ENCODE data around the gene PSENEN. TPM values are rescaled to one million over a fixed set of nuclear protein-coding genes. Genes with fewer than 3 reads are reported as not detected.
"Not testable (repeated sequence)": the region's sequence is repeated elsewhere in the genome, so short reads cannot be mapped to it uniquely, and the experiment has no call there.

The PSENEN gene
- total RNA-seq, 2 donors from 2014 or later: 21.2 to 24.9 TPM

GRCh38 chr19:35767288-35768081 lies 22.0 kb downstream of the PSENEN start:
- Mint-ChIP-seq H3K27me3 (no peaks in the 10 kb centered on the region), H3K36me3 (ENCODE audit: low read depth) (peaks cover 2% of the 10 kb centered on the region), H3K4me1 (peaks cover 5% of the 10 kb centered on the region), H3K27ac (no peak overlapping the region), H3K4me3 (no peak overlapping the region)
- ATAC-seq (no peak), DNase-seq (no peak)
- no peaks in the 10 kb centered on the region for H3K9me3 ChIP-seq (ENCODE audit: control insufficient read depth, low read length, poor library complexity, severe bottlenecking)

DNA sequence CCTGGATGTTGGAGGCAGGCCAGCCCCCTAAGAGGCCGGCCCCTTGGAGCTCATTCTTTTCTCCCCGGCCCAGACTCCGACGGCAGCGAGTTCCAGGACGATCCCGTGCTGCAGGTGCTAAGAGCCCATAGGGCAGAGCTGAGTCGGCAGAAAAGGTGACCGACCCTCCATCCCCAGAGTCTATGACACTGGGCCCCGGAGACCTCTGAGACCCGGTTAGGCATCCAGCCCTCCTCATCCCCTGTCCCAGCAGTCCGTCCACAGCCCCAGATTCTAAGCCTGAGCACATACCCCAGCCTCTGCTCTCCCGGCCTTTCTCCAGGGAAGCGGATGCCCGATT lies 22.6 kb downstream of the PSENEN start:
- Mint-ChIP-seq H3K4me3 (no peak overlapping the region), H3K4me1 (peaks cover 5% of the 10 kb centered on the region), H3K36me3 (ENCODE audit: low read depth) (peaks cover 2% of the 10 kb centered on the region), H3K27me3 (no peaks in the 10 kb centered on the region), H3K27ac (no peak overlapping the region)
- ATAC-seq: no peak
- DNase-seq: no peak
- H3K9me3 ChIP-seq (ENCODE audit: control insufficient read depth, low read length, poor library complexity, severe bottlenecking): no peaks in the 10 kb centered on the region

DNA sequence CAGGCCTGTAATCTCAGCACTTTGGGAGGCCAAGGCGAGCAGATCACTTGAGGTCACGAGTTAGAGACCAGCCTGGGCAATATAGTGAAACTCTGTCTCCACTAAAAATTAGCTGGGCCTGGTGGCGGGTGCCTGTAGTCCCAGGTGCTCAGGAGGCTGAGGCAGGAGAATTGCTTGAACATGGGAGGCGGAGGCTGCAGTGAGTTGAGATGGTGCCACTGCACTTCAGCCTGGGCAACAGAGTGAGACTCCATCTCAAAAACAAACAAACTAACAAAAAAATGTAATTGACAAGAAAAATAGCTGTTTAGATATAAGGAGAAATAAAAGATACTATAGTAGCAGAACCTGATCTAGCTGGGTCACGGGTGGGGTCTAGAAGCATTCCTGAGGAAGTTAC lies 26.9 kb downstream of the PSENEN start:
- H3K36me3 Mint-ChIP-seq (ENCODE audit: low read depth); H3K9me3 ChIP-seq (ENCODE audit: control insufficient read depth, low read length, poor library complexity, severe bottlenecking); H3K4me3 Mint-ChIP-seq; H3K27me3 Mint-ChIP-seq; DNase-seq; ATAC-seq; H3K27ac Mint-ChIP-seq: not testable (repeated sequence)
- H3K4me1 Mint-ChIP-seq: peaks cover 21% of the 10 kb centered on the region

DNA sequence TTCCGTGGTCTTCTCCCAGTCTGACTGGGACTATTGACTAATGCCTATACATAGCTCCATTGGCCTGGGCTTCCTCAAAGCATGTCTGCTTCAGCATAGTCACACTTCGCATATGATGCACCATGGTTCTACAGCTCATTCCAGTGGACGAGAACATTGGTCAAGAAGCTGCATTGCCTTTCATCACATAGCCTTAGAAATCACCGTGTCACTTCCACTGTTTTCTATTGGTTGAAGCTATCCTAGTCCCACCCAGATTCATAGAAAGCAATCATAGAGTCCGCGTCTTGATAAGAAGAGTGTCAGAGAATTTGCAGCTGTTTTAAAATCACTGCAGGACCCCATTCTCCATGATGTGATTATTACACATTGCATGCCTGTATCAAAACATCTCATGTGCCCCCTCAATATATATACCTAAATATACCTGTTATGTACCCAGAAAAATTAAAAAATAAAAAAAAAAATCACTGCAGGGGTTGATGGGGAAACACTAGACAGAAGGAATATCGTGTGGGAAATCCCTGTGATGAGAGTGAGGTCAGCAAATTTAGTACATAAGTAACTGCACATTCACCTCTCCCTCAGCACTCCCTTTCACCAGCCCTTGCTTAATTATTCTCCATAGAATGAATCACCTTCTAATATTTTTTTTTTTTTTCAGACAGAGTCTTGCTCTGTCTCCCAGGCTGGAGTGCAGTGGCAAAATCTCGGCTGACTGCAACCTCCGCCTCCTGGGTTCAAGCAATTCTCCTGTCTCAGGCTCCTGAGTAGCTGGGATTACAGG lies 27.8 kb downstream of the PSENEN start:
- ATAC-seq: no peak
- no peaks in the 10 kb centered on the region for H3K9me3 ChIP-seq (ENCODE audit: control insufficient read depth, low read length, poor library complexity, severe bottlenecking)
- no peaks in the 10 kb centered on the region for H3K27me3 Mint-ChIP-seq
- H3K36me3 Mint-ChIP-seq (ENCODE audit: low read depth): no peaks in the 10 kb centered on the region
- no peak overlapping the region for H3K27ac Mint-ChIP-seq
- no peak overlapping the region for H3K4me3 Mint-ChIP-seq
- no peak for DNase-seq
- peaks cover 21% of the 10 kb centered on the region for H3K4me1 Mint-ChIP-seq

- DNase-seq (no peak), ATAC-seq (no peak)
- no peaks in the 10 kb centered on the region for H3K9me3 ChIP-seq (ENCODE audit: control insufficient read depth, low read length, poor library complexity, severe bottlenecking)
- Mint-ChIP-seq H3K36me3 (ENCODE audit: low read depth) (no peaks in the 10 kb centered on the region), H3K4me3 (peak overlapping the region; percentile 89), H3K27me3 (no peaks in the 10 kb centered on the region), H3K4me1 (peaks cover 23% of the 10 kb centered on the region), H3K27ac (no peak overlapping the region)
Measured at GRCh38 chr19:35774274-35775045, 29.0 kb downstream of the PSENEN start.

GRCh38 chr19:35775046-35775297 lies 29.5 kb downstream of the PSENEN start:
- H3K9me3 ChIP-seq (ENCODE audit: control insufficient read depth, low read length, poor library complexity, severe bottlenecking): no peaks in the 10 kb centered on the region
- Mint-ChIP-seq H3K27ac (no peak overlapping the region), H3K27me3 (no peaks in the 10 kb centered on the region), H3K36me3 (ENCODE audit: low read depth) (no peaks in the 10 kb centered on the region), H3K4me3 (peak overlapping the region; percentile 89), H3K4me1 (peaks cover 23% of the 10 kb centered on the region)
- ATAC-seq (no peak), DNase-seq (no peak)

DNA sequence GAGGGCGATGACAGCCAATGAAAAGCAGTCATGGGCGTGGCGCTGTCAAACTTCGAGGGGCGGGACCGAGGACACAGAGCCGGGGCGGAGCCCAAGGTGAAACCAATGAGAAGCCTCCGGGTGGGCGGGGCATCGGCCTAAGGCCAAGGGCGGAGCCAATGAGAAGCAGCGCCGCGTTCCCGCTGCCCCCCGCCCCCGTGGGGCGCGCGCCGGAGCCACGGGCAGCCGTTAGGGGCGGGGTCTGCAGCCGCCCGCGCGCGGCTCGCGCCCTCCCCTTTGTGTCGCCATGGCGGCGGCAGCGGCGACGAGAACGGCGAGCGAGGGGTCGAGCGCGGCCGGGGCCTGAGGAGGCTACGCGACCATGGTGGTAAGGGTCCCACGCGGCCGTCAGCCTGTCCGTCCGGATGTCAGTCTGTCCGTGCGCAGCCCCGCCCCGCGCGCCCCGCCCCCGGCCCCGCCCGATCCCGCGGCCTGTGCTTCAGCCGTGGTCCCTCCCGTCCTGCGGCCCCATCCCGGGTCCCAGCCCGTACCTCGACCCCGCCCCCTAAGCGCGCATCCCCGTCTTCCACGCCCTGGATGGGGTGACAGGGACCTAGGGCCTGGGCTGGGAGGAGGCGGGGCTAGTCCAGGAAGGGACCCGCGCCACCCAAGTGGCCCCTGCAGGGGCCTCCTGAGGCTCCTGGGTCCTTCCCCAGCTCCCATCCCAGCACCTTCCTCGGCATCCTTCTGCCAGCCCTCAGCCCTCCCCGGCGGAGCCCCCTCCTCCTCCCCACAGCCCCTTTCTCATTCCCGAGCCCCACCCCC lies 30.0 kb downstream of the PSENEN start, which contains the start of gene ARHGAP33:
TSS of gene ARHGAP33 (plus strand) at position 267 of the 804 bp plus-strand sequence. CDS start at position 362, 95 bp downstream.
- no peaks in the 10 kb centered on the region for H3K9me3 ChIP-seq (ENCODE audit: control insufficient read depth, low read length, poor library complexity, severe bottlenecking)
- no peak within 1 kb of the TSS for H3K27ac Mint-ChIP-seq
- ATAC-seq (peak; percentile 99), DNase-seq (peak; percentile 98 to 99 (median 99))
- peaks cover 21% of the 10 kb centered on the region for H3K4me1 Mint-ChIP-seq
- H3K4me3 Mint-ChIP-seq: peak within 1 kb of the TSS; percentile 89
- H3K27me3 Mint-ChIP-seq: no peaks in the 10 kb centered on the region
- no peaks in the 10 kb centered on the region for H3K36me3 Mint-ChIP-seq (ENCODE audit: low read depth)

GRCh38 chr19:35776102-35776788 lies 30.8 kb downstream of the PSENEN start:
- Mint-ChIP-seq H3K36me3 (ENCODE audit: low read depth) (no peaks in the 10 kb centered on the region), H3K27ac (no peak overlapping the region), H3K4me3 (peak overlapping the region; percentile 89), H3K4me1 (peaks cover 22% of the 10 kb centered on the region), H3K27me3 (no peaks in the 10 kb centered on the region)
- H3K9me3 ChIP-seq (ENCODE audit: control insufficient read depth, low read length, poor library complexity, severe bottlenecking): no peaks in the 10 kb centered on the region
- DNase-seq (no peak), ATAC-seq (no peak)

GRCh38 chr19:35777086-35777841 lies 31.8 kb downstream of the PSENEN start:
- H3K4me3 Mint-ChIP-seq: peak overlapping the region; percentile 63
- H3K4me1 Mint-ChIP-seq: peaks cover 23% of the 10 kb centered on the region
- H3K9me3 ChIP-seq (ENCODE audit: control insufficient read depth, low read length, poor library complexity, severe bottlenecking): no peaks in the 10 kb centered on the region
- peak overlapping the region; percentile 16 for H3K27ac Mint-ChIP-seq
- H3K27me3 Mint-ChIP-seq: no peaks in the 10 kb centered on the region
- ATAC-seq: no peak
- DNase-seq: no peak
- H3K36me3 Mint-ChIP-seq (ENCODE audit: low read depth): peaks cover 3% of the 10 kb centered on the region

DNA sequence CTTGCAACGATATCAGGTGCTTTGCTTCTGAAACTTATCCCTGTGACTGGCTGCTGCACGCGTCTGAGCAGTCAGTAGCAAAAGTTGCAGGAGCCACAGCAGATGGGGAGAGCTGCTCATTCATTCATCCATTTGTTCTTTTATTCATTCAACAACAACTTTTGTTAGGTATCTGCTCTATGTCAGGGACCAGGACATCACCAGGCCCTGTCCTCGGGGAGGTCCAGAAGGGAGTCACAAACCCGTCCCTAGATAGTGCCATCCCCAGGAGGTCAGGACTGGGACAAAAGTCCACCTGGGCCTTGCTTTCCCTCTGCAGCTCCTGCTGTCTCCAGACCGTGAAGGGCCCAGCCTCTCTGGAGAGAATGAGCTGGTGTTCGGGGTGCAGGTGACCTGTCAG lies 32.5 kb downstream of the PSENEN start:
- peaks cover 26% of the 10 kb centered on the region for H3K4me1 Mint-ChIP-seq
- peak overlapping the region; percentile 16 for H3K27ac Mint-ChIP-seq
- H3K36me3 Mint-ChIP-seq (ENCODE audit: low read depth): peaks cover 3% of the 10 kb centered on the region
- DNase-seq (no peak), ATAC-seq (no peak)
- no peaks in the 10 kb centered on the region for H3K9me3 ChIP-seq (ENCODE audit: control insufficient read depth, low read length, poor library complexity, severe bottlenecking)
- no peaks in the 10 kb centered on the region for H3K27me3 Mint-ChIP-seq
- no peak overlapping the region for H3K4me3 Mint-ChIP-seq

DNA sequence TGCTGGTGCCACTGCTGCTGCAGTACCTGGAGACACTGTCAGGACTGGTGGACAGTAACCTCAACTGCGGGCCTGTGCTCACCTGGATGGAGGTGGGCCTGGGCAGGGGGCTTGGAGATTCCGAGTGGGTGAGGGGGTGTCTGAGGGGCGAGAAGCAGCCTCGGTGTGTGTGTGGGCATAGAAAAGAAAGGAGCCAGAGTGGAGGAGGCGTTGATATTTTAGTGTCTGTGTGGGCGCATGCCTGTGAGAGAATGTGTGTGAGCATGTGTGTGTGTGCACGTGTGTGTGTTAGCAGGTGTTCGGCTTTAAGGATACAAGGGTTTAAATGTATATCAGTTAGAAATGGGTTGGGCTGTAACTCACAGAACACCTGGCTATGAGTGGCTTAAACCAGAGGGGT lies 33.6 kb downstream of the PSENEN start:
- H3K4me1 Mint-ChIP-seq: peaks cover 29% of the 10 kb centered on the region
- peaks cover 3% of the 10 kb centered on the region for H3K36me3 Mint-ChIP-seq (ENCODE audit: low read depth)
- DNase-seq (no peak), ATAC-seq (no peak)
- no peaks in the 10 kb centered on the region for H3K27me3 Mint-ChIP-seq
- no peak overlapping the region for H3K4me3 Mint-ChIP-seq
- H3K9me3 ChIP-seq (ENCODE audit: control insufficient read depth, low read length, poor library complexity, severe bottlenecking): no peaks in the 10 kb centered on the region
- no peak overlapping the region for H3K27ac Mint-ChIP-seq

DNA sequence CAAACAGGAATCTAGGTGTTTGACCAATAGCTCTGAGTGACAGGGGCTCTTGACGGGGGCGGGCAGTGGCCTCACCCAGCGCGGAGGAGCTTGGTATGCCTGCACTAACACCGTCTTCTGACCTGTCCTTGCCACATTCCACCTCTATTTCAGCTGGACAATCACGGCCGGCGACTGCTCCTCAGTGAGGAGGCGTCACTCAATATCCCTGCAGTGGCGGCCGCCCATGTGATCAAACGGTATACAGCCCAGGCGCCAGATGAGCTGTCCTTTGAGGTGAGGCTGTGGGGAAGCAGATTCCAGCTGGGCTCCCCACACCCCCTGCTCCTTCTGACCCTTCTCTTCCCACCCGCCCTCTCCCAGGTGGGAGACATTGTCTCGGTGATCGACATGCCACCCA lies 34.6 kb downstream of the PSENEN start:
- Mint-ChIP-seq H3K4me3 (no peak overlapping the region), H3K27ac (peak overlapping the region; percentile 16)

More for the DNA sequence above, 34.6 kb downstream of the PSENEN start:
- ATAC-seq (no peak), DNase-seq (no peak)
- no peaks in the 10 kb centered on the region for H3K27me3 Mint-ChIP-seq
- H3K9me3 ChIP-seq (ENCODE audit: control insufficient read depth, low read length, poor library complexity, severe bottlenecking): no peaks in the 10 kb centered on the region
- H3K4me1 Mint-ChIP-seq: peaks cover 24% of the 10 kb centered on the region
- H3K36me3 Mint-ChIP-seq (ENCODE audit: low read depth): peaks cover 3% of the 10 kb centered on the region
